GM18499 (cell line): ENCODE results near the gene SPAG16.

Source experiments
- ATAC-seq: cut with Tn5 transposase; IDR thresholded peaks from one replicate; pipeline ENCODE4 v1.9.1; 2021; ENCODE audit warnings: moderate number of reproducible peaks; ENCODE audit not compliant: insufficient read depth, unreplicated experiment

Gene SPAG16

DNA sequence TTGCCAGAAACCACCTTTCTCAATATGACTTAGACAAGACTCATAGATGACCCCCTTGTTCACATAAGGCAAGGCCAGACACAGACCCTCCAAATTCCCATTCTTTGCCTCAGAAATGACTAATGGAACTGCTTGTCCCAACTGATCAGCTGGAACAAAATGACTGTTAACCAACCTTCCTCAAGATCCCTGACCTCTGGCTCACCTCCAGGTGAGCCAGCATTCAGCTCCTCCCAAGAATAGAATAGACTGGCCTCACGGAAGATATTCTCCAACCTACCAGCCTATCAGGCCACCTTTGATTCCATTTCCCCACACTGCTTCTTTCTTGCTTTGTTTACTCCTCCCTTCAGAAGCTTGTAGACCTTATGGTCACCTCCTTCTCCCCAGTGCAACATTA, 930.8 kb downstream of the SPAG16 start:
- no peak for ATAC-seq

DNA sequence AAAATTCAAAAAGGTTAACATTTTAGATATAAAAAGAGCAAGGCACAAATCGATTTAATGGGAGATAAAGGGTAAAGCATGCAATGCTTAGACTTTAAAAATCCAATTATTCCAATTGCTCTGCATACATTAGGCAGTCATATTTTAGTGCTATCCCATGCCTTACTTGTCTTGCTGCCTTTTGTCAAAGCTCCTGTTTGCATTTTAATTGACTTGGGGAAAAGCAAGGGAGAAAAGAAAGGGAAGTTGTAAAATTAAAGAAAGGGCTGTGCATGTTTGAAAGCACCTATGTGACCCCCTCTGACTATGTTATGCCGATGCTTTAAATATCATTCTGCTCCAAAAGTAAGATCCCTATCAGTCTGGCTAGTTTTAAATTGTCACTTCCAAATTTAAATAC, 932.9 kb downstream of the SPAG16 start:
- no peak for ATAC-seq

DNA sequence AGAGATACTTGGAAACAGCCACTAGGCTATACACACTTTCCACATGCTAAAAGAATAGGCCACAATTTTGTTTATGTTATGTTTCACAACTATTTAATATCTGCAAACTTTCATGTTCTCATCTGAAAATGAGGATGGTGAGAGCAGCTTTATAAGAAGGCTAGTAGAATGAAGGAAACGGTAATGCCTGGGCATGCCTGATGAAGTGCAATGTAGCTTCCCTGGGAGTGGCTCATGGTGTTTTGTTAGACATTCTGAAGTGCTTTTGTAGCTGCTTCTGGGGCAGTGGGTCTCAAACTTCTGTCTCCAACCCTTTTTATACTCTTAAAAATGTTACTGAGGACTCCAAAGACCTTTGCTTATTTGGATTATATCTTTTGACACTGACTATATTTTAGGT, 933.3 kb downstream of the SPAG16 start:
- ATAC-seq, result no peak

- ATAC-seq, result no peak
These were observed 936.0 kb downstream of the SPAG16 start for GRCh38 chr2:214220251-214220650.

GRCh38 chr2:214226061-214226460, 941.8 kb downstream of the SPAG16 start:
- ATAC-seq, result no peak

GRCh38 chr2:214232271-214232670, 948.0 kb downstream of the SPAG16 start:
- no peak for ATAC-seq

DNA sequence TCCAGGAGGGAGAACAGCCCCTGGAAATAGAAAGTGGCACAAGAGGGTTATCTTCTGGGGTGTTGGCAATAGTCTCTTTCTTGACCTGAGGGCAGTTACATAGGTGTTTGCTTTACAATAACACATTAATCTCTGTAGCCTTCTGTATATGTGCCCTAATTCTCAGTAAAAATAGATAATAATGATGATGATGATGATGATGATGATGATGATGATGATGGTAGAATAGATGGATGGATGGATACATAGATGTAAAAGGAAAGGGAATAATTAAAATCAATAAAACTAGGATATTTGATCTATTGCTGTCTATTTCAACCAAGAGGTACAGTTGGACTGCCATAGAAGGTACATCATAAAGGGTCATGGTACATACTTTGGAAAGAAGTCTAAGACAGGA, 948.9 kb downstream of the SPAG16 start:
- no peak for ATAC-seq

GRCh38 chr2:214242797-214243196, 958.5 kb downstream of the SPAG16 start:
- ATAC-seq, result no peak

GRCh38 chr2:214244847-214245246, 960.6 kb downstream of the SPAG16 start:
- ATAC-seq, result no peak

- ATAC-seq, result no peak
These were observed 962.2 kb downstream of the SPAG16 start for GRCh38 chr2:214246417-214246816.

- ATAC-seq, result no peak
These were observed 963.3 kb downstream of the SPAG16 start for GRCh38 chr2:214247531-214247930.

DNA sequence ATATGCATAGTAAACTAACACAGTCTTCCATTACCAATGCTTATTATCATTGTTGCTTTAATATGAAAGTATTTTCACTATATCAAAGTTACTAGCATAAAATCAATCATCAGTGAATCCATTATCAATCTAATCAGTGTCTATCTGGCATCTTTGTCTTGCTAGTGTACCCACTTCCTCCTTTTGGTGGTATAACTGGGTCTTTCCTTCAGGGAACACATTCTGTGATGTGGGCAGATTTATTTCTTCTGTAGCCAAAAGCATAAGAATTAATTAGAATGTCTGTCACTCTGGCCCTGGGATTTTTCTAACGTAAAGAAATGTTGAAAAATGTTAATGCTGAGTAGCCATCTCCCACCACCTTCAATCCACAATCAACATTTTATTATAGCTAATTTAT, 970.8 kb downstream of the SPAG16 start:
- no peak for ATAC-seq

DNA sequence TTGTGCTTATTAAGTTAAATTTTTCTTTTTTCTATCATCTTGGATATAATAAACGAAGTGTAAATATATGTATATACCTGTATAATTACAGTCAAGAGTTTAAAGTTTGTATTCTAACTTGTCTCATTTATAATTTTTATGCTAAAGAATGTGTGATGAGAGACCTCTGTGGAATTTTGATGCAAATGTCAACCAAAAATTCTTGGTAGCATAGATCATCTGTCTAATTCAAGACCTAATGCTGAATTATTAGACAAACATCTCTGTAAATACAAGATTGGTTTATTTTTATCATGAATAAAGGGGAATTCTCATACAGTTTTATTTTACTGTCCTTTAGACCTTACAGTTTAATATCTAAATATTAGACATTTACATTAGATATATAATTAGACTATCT, 977.4 kb downstream of the SPAG16 start:
- ATAC-seq, result no peak

GRCh38 chr2:214264171-214264570, 979.9 kb downstream of the SPAG16 start:
- no peak for ATAC-seq

GRCh38 chr2:214265991-214266489, 981.8 kb downstream of the SPAG16 start:
- no peak for ATAC-seq

DNA sequence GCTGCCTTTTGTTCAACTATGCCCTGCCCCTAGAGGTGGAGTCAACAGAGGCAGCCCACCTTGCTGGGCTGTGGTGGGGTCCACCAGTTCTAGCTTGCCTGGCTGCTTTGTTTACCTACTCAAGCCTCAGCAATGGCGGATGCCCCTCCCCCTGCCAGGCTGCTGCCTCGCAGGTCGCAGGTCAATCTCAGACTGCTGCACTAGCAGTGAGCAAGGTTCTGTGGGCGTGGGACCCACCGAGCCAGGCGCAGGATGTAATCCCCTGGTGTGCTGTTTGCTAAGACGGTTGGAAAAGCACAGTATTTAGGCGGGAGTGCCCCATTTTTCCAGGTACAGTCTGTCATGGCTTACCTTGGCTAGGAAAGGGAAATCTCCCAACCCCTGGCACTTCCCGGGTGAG, 993.6 kb downstream of the SPAG16 start:
- no peak for ATAC-seq

DNA sequence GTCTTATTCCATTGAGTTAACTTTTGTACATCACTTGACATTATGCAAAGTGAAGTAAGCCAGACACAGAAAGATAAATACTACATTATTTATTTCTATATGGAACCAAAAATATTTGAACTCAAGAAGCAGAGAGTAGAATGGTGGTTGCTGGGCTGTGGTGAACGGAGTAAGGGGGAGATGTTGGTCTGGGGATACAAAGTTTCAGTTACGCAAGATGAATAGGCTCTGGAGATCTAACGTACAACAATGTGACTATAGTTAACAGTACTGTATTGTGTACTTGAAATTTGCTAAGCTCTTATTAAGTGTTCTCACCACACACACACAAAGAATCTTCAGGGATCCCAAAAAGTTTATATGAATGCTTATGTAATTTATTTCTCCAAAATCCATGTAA, 1001.7 kb downstream of the SPAG16 start:
- ATAC-seq, result no peak

GRCh38 chr2:214293593-214293992, 1009.3 kb downstream of the SPAG16 start:
- ATAC-seq, result no peak

DNA sequence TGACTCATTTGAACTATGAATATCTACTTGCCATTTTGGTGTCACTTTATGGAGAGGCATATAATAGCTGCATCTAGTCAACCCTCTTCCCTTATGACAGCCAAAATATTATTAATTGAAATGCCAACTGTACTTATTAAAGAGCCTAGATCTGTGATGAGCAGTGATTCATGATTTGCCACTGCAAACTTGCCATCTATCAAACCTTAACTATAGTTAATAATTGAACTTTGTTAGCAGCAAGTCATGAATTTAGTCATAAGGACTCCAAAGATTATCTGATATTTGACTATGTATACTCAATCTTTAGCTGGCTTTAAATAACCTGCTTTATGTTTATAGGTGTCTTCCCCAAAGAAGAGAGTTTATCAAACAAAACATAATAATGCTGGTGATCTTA, 1010.2 kb downstream of the SPAG16 start:
- no peak for ATAC-seq

DNA sequence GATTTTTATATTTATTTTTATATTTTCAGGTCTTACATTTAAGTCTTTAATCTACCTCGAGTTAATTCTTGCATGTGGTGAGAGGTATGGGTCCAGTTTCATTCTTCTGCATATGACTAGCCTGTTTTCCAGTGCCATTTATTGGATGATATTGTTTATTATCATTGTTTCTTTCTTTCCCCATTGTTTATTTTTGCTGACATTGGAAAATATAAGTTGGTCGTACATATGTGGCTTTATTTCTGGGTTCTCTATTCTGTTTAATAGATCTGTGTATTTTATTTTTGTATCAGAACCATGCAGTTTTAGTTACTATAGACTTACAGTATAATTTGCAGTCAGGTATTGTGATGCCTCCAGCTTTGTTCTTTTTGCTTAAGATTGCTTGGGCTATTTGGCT, 1013.2 kb downstream of the SPAG16 start:
- ATAC-seq, result no peak

DNA sequence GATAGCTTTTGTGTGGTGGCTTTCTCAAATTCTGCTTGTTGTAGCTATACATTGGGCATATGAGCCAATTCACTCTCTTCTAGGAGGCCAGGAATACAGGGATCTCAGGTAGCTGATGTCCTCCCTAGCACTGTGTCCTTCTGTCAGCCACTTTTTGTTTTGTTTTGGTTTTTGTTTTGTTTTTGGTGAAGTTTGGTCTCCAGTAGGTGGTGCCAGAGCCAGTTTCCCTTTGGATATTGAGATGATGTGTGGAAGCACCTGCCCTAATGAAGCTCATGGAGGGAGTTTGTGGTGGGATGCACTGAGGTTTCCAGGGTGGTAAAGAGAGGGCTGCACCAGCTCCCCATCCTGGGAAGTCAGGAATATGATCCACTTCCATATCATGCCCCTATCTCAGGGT, 1026.1 kb downstream of the SPAG16 start:
- ATAC-seq, result no peak

DNA sequence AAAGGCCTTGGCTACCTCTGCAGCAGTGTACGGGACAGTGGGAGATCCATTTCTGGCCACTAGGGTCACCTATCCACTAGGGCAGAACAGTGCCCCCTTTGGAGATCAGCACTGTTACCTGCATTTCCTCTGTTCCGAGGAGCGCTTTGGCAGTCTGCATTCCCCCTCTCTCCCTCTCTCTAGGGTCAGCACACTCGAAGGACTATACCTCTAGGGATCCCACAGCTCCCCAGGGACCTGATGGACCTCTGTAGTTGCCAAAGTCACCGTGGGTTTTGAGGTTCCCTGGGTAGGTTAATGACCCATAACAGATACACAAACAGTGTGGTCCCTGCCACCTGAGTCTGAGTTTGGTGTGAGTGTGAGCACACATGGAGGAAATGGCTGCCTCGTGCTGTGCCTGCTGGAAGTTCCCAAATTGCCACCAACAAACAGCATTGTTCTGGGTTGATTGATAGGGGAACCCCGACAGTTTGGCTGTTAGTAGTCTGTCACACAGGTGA, 1026.8 kb downstream of the SPAG16 start:
- no peak for ATAC-seq
